Lung (tissue), 12 donors: ENCODE data around the gene RABEPK. TPM values are rescaled to one million over a fixed set of nuclear protein-coding genes. Genes with fewer than 3 reads are reported as not detected.

Experiments
- ATAC-seq: fragments of 200-7000 bp; cut with Tn5 transposase; one replicate; pipeline ENCODE4 v1.9.1; 2020; ENCODE audit warnings: moderate number of reproducible peaks; ENCODE audit not compliant: insufficient read depth, low FRiP score
- DNase-seq, 3 donors: peaks; one replicate each; pipeline ENCODE4 v3.0.0-alpha.2; 2013 to 2017
- H3K27ac ChIP-seq, 2 donors: one replicate each; pipeline ENCODE4 v1.5.1; 2013; ENCODE audit warnings: mild to moderate bottlenecking in 2 of 2, moderate library complexity in 2 of 2, control low read depth in 1 of 2, inconsistent platforms in 1 of 2, low read depth in 1 of 2, low read length in 1 of 2
- H3K27me3 ChIP-seq, 3 donors: one replicate each; pipeline ENCODE4 v1.5.1; 2013; ENCODE audit warnings: low read length in 2 of 3; ENCODE audit not compliant: control insufficient read depth in 3 of 3, insufficient read depth in 3 of 3
- H3K36me3 ChIP-seq, 4 donors: one replicate each; pipeline ENCODE4 v1.5.1; 2013; ENCODE audit warnings: low read length in 4 of 4, mild to moderate bottlenecking in 1 of 4, moderate library complexity in 1 of 4; ENCODE audit not compliant: control insufficient read depth in 4 of 4, insufficient read depth in 4 of 4
- H3K4me1 ChIP-seq, 5 donors: one replicate each; pipeline ENCODE4 v1.5.1; 2013; ENCODE audit warnings: low read length in 5 of 5, mild to moderate bottlenecking in 2 of 5, moderate library complexity in 1 of 5; ENCODE audit not compliant: control insufficient read depth in 5 of 5, insufficient read depth in 5 of 5
- H3K4me3 ChIP-seq: one replicate; pipeline ENCODE4 v1.5.1; 2013; ENCODE audit warnings: mild to moderate bottlenecking, control low read depth, moderate library complexity
- H3K9ac ChIP-seq, 2 donors: one replicate each; pipeline ENCODE4 v1.5.1; 2013; ENCODE audit warnings: low read length in 2 of 2, control low read depth in 1 of 2; ENCODE audit not compliant: insufficient read depth in 1 of 2
- H3K9me3 ChIP-seq, 4 donors: one replicate each; pipeline ENCODE4 v1.5.1; 2013; ENCODE audit warnings: low read length in 3 of 4, mild to moderate bottlenecking in 1 of 4, moderate library complexity in 1 of 4; ENCODE audit not compliant: control insufficient read depth in 4 of 4, insufficient read depth in 3 of 4
- WGBS, 2 donors: extraction: QIAGEN DNeasy Blood & Tissue Kit; methylation state at CpG; one replicate each; pipeline ENCODE4 v1.1.7; 2013; 5-methylcytosine and 5-hydroxymethylcytosine counted together
- polyA plus RNA-seq, 2 donors: library from polyadenylated mRNA; stranded (reverse); fragments of 200-250 nt; gene quantifications; one replicate each; pipeline ENCODE4 v1.2.1, GENCODE V29; 2013
- total RNA-seq, 2 donors: library from RNA; depleted of rRNA in 1 of 2; stranded (reverse); fragments of >200 nt in 1 of 2; gene quantifications; one replicate each; pipeline ENCODE4 v1.2.1, GENCODE V29; 2014 to 2021
- TF ChIP-seq, protein P1 (sequence below): IDR thresholded peaks from 2 replicates; pipeline ENCODE4 v1.5.1; 2012; ENCODE audit warnings: mild to moderate bottlenecking; ENCODE audit errors: control extremely low read depth, extremely low read depth
- donor health status: control.
- donor health status: control.
- donor health status: Bipolar disorder and iron deficiency.
- donor health status: healthy.
- donor health status: DM: yes; HTN: yes; CAD: no.

Gene RABEPK
- total and polyA plus RNA-seq, 4 donors = 10.4 to 31.0 (median 17.8) TPM

DNA sequence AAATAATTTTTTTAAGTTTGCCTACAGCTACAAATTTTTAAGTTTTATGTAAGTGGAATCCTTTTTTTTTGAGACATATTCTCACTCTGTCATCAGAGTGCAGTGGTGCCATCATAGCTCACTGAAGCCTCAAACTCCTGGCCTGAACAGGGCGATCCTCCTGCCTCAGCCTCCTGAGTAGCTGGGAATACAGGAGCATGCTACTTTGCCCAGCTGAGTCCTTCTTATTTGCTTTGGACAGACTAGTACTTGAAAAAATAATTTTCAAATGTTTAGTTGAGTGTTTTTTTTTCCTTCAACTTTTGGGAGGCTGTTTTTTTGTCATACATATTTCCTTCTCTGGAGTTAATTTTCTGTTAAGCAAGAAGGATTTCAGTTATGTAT, 68.7 kb downstream of the RABEPK start:
- Histone ChIP-seq H3K4me1 (peaks cover 0 to 15% (median 5%) of the 10 kb centered on the region in 5 donors), H3K4me3 (no peak overlapping the region), H3K9me3 (no peaks in the 10 kb centered on the region), H3K9ac (no peak overlapping the region), H3K27me3 (no peaks in the 10 kb centered on the region), H3K36me3 (peaks cover 0 to 4% (median 0%) of the 10 kb centered on the region in 4 donors), H3K27ac (no peak overlapping the region)
- no peak for DNase-seq
- TF ChIP-seq, protein P1, sequence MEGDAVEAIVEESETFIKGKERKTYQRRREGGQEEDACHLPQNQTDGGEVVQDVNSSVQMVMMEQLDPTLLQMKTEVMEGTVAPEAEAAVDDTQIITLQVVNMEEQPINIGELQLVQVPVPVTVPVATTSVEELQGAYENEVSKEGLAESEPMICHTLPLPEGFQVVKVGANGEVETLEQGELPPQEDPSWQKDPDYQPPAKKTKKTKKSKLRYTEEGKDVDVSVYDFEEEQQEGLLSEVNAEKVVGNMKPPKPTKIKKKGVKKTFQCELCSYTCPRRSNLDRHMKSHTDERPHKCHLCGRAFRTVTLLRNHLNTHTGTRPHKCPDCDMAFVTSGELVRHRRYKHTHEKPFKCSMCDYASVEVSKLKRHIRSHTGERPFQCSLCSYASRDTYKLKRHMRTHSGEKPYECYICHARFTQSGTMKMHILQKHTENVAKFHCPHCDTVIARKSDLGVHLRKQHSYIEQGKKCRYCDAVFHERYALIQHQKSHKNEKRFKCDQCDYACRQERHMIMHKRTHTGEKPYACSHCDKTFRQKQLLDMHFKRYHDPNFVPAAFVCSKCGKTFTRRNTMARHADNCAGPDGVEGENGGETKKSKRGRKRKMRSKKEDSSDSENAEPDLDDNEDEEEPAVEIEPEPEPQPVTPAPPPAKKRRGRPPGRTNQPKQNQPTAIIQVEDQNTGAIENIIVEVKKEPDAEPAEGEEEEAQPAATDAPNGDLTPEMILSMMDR = no peak
- ATAC-seq = no peak
- 84% methylated on average over 1 of the region's 1 CpG for WGBS, 2 donors

- Histone ChIP-seq H3K9me3 (no peaks in the 10 kb centered on the region), H3K4me1 (peaks cover 0 to 15% (median 9%) of the 10 kb centered on the region in 5 donors), H3K9ac (no peak overlapping the region), H3K4me3 (no peak overlapping the region), H3K27ac (no peak overlapping the region), H3K36me3 (peaks cover 0 to 2% (median under 1%) of the 10 kb centered on the region in 4 donors), H3K27me3 (no peaks in the 10 kb centered on the region)
- DNase-seq = no peak
- ATAC-seq = no peak
- TF ChIP-seq, protein P1 = no peak
- WGBS, 2 donors = 67 to 86% methylated on average over 5 of the region's 5 CpGs
Observed at GRCh38 chr9:125271081-125271480, 70.7 kb downstream of the RABEPK start.

DNA sequence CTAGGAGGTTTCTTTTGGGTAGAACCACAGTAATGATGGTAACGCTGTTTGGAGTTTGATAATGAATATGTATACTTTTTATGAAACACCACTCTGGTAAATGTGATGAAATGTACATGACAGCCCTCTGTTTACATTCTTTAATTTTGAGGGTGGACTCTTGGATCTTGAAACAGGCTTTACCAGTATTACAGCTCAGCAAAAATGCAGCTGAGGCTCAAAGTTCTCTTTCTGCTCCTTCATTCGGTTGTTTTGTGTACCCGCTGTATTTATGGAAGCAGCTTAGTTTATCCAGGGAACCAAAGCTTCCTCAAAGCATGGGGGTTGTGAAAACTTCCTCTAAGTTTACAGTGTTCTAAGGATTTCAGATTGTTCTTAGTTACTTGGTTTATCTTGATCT, 72.4 kb downstream of the RABEPK start:
- TF ChIP-seq, protein P1 = no peak
- Histone ChIP-seq H3K27ac (no peak overlapping the region), H3K9me3 (no peaks in the 10 kb centered on the region), H3K4me1 (peaks cover 0 to 15% (median 10%) of the 10 kb centered on the region in 5 donors), H3K9ac (no peak overlapping the region), H3K27me3 (no peaks in the 10 kb centered on the region), H3K36me3 (peaks cover 0 to 2% (median under 1%) of the 10 kb centered on the region in 4 donors), H3K4me3 (no peak overlapping the region)
- DNase-seq = peak; percentile 19 to 63 (median 58)
- 17 to 22% methylated on average over 3 of the region's 3 CpGs for WGBS, 2 donors
- no peak for ATAC-seq

- Histone ChIP-seq H3K36me3 (peaks cover 0 to 3% (median 1%) of the 10 kb centered on the region in 4 donors), H3K4me1 (peaks cover 0 to 15% (median 10%) of the 10 kb centered on the region in 5 donors), H3K9me3 (no peaks in the 10 kb centered on the region), H3K4me3 (no peak overlapping the region), H3K27me3 (no peaks in the 10 kb centered on the region), H3K9ac (no peak overlapping the region), H3K27ac (no peak overlapping the region)
- TF ChIP-seq, protein P1 = no peak
- no peak for DNase-seq
- ATAC-seq = no peak
- WGBS, 2 donors = 93% methylated on average over 4 of the region's 4 CpGs
Observed at GRCh38 chr9:125276771-125277170, 76.4 kb downstream of the RABEPK start.
